Measurements from ENCODE around the gene EXOSC10.
"Not testable (repeated sequence)": the region's sequence is repeated elsewhere in the genome, so short reads cannot be mapped to it uniquely, and the experiment has no call there.

The EXOSC10 gene

DNA sequence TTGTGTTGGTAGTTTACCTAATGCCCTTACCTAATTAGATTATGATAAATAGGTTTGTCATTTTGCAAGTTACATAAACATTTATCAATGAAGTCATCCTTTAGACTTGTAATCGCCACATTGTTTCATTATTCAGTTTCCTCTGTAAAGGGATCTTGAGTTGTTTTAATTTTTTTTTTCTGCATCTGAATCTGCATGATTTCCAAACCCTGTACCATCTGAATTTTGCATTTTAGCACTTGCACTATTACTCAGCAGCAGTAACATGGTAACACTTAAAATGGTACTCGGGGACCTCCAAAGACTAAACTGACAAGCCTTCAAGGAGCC, 74.8 kb downstream of the EXOSC10 start:
- DNase-seq (ENCODE audit: extremely low spot score), result no peak
- CTCF ChIA-PET, result interaction anchor here (2.9 kb wide), 1 partner anchor 13 kb away, joined by 15 read pairs; no protein-coding TSS in a partner anchor
- POLR2A ChIA-PET, result no interaction called here
- TF ChIP-seq CTCF (IDR thresholded peaks at IDR 0.05; ENCODE audit: control extremely low read depth, extremely low read depth, low read depth, missing control alignments), result no peak

- CTCF ChIA-PET, result interaction anchor here (2.9 kb wide), 1 partner anchor 14 kb away, joined by 15 read pairs; no protein-coding TSS in a partner anchor
- POLR2A ChIA-PET, result no interaction called here
- TF ChIP-seq CTCF (IDR thresholded peaks at IDR 0.05; ENCODE audit: control extremely low read depth, extremely low read depth, low read depth, missing control alignments), result no peak
- DNase-seq (ENCODE audit: extremely low spot score), result no peak
These were observed 75.4 kb downstream of the EXOSC10 start for GRCh38 chr1:11024154-11024873.

DNA sequence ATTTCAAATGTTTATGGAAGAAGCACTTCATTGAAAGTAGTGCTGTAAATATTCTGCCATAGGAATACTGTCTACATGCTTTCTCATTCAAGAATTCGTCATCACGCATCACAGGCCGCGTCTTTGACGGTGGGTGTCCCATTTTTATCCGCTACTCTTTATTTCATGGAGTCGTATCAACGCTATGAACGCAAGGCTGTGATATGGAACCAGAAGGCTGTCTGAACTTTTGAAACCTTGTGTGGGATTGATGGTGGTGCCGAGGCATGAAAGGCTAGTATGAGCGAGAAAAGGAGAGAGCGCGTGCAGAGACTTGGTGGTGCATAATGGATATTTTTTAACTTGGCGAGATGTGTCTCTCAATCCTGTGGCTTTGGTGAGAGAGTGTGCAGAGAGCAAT, 76.5 kb downstream of the EXOSC10 start:
- POLR2A ChIA-PET, result no interaction called here
- no peak for TF ChIP-seq CTCF (IDR thresholded peaks at IDR 0.05; ENCODE audit: control extremely low read depth, extremely low read depth, low read depth, missing control alignments)
- no peak for DNase-seq (ENCODE audit: extremely low spot score)
- CTCF ChIA-PET, result interaction anchor here (2.9 kb wide), 2 partner anchors 14 to 15 kb away, joined by 15 to 16 read pairs; no protein-coding TSS in a partner anchor

- DNase-seq (ENCODE audit: extremely low spot score), result no peak
- TF ChIP-seq CTCF (IDR thresholded peaks at IDR 0.05; ENCODE audit: control extremely low read depth, extremely low read depth, low read depth, missing control alignments), result no peak
- POLR2A ChIA-PET, result no interaction called here
- CTCF ChIA-PET, result interaction anchor here (1.5 kb wide), 1 partner anchor 13 kb away, joined by 3 read pairs; no protein-coding TSS in a partner anchor
These were observed 79.7 kb downstream of the EXOSC10 start for GRCh38 chr1:11019971-11020370.

DNA sequence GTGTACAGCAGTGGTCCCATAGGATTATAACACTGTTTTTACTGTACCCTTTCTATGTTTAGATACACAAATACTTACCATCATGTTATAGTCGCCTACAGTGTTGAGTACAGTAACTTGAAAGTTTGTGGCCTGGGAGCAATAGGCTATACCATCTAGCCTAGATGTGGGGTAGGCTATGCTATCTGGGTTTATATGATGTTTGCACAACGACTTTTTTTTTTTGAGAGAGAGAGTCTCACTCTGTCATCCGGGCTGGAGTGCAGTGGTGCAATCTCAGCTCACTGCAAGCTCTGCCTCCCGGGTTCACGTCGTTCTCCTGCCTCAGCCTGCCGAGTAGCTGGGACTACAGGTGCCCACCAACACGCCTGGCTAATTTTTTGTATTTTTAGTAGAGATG, 80.3 kb downstream of the EXOSC10 start:
- DNase-seq (ENCODE audit: extremely low spot score); CTCF ChIA-PET; POLR2A ChIA-PET: not testable (repeated sequence)

Data from GM10248 (cell line).